Osteoblast (primary cell): ENCODE data around the gene SORCS3. TPM values are rescaled to one million over a fixed set of nuclear protein-coding genes. Genes with fewer than 3 reads are reported as not detected.

Experiments
- DNase-seq: peaks from one replicate; pipeline ENCODE4 v3.0.0; 2011; ENCODE audit warnings: low spot score, mixed read lengths; ENCODE audit not compliant: insufficient read length; ENCODE audit errors: missing footprints
- H2AFZ ChIP-seq: 2 replicates; pipeline ENCODE4 v1.6.0; 2011; ENCODE audit warnings: mild to moderate bottlenecking, low read length
- H3K27ac ChIP-seq: 2 replicates; pipeline ENCODE4 v1.5.1; 2011; ENCODE audit warnings: mild to moderate bottlenecking, low read depth, low read length, moderate library complexity
- H3K27me3 ChIP-seq: 2 replicates; pipeline ENCODE4 v1.6.0; 2012; ENCODE audit warnings: mild to moderate bottlenecking, control low read depth, inconsistent platforms, low read length, moderate library complexity; ENCODE audit not compliant: insufficient read depth
- H3K36me3 ChIP-seq: 2 replicates; pipeline ENCODE4 v1.5.1; 2011; ENCODE audit warnings: mild to moderate bottlenecking, low read length, control low read depth, moderate library complexity; ENCODE audit not compliant: insufficient read depth
- H3K4me1 ChIP-seq: 2 replicates; pipeline ENCODE4 v1.5.1; 2011; ENCODE audit warnings: mild to moderate bottlenecking, low read length, control low read depth, moderate library complexity; ENCODE audit not compliant: insufficient read depth
- H3K4me2 ChIP-seq: 2 replicates; pipeline ENCODE4 v1.6.0; 2011; ENCODE audit warnings: mild to moderate bottlenecking, low read length; ENCODE audit not compliant: insufficient read depth
- H3K4me3 ChIP-seq: fragments of 200-600 bp; sonication (generic); 3 replicates; pipeline ENCODE4 v1.5.1; 2012; ENCODE audit warnings: mild to moderate bottlenecking, low read length, inconsistent platforms; ENCODE audit not compliant: insufficient read depth
- H3K79me2 ChIP-seq: 2 replicates; pipeline ENCODE4 v1.6.0; 2012; ENCODE audit warnings: mild to moderate bottlenecking, low read length, control low read depth, inconsistent platforms; ENCODE audit not compliant: insufficient read depth
- H3K9me3 ChIP-seq: 2 replicates; pipeline ENCODE4 v1.5.1; 2011; ENCODE audit warnings: low read depth, low read length, control low read depth
- H4K20me1 ChIP-seq: 2 replicates; pipeline ENCODE4 v1.6.0; 2012; ENCODE audit warnings: mild to moderate bottlenecking, low read length, control low read depth; ENCODE audit not compliant: insufficient read depth
- total RNA-seq: library from RNA; depleted of rRNA; stranded (reverse); fragments of >200 nt; gene quantifications from 2 replicates; pipeline ENCODE4 v1.2.3, GENCODE V29; 2012
- TF ChIP-seq, protein P1 (sequence below): IDR thresholded peaks from 2 replicates; pipeline ENCODE4 v1.5.1; 2011; ENCODE audit warnings: mild to moderate bottlenecking, low read depth, low read length, moderate library complexity; ENCODE audit errors: extremely low read depth

Gene SORCS3
- total RNA-seq, 1 donor: not detected

DNA sequence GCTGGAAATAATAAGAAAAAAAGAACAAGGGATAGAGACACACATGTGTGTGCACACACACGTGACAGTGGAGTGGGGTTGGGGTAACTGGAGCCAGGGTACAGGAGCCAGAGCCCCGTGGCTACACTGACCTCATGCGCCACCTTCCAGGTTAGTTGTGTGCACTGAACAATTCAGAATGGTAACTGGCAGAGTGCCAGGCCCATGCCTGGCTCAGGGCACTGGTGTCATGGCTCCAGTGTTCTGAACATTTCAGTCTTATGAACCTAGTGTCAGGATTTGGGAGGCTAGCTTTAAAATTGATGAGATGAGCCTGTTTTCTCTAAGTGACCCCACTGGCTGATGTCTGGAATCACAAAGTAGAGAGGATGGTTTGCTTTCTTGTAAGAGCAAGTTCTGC lies 269.6 kb downstream of the SORCS3 start:
- no peak overlapping the region for H3K4me2 ChIP-seq
- no peaks in the 10 kb centered on the region for H3K79me2 ChIP-seq
- H4K20me1 ChIP-seq: no peaks in the 10 kb centered on the region
- H3K4me3 ChIP-seq: no peak overlapping the region
- TF ChIP-seq, protein P1, sequence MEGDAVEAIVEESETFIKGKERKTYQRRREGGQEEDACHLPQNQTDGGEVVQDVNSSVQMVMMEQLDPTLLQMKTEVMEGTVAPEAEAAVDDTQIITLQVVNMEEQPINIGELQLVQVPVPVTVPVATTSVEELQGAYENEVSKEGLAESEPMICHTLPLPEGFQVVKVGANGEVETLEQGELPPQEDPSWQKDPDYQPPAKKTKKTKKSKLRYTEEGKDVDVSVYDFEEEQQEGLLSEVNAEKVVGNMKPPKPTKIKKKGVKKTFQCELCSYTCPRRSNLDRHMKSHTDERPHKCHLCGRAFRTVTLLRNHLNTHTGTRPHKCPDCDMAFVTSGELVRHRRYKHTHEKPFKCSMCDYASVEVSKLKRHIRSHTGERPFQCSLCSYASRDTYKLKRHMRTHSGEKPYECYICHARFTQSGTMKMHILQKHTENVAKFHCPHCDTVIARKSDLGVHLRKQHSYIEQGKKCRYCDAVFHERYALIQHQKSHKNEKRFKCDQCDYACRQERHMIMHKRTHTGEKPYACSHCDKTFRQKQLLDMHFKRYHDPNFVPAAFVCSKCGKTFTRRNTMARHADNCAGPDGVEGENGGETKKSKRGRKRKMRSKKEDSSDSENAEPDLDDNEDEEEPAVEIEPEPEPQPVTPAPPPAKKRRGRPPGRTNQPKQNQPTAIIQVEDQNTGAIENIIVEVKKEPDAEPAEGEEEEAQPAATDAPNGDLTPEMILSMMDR: no peak
- H2AFZ ChIP-seq: no peak overlapping the region
- no peak for DNase-seq
- no peaks in the 10 kb centered on the region for H3K36me3 ChIP-seq
- H3K4me1 ChIP-seq: no peaks in the 10 kb centered on the region
- no peak overlapping the region for H3K27ac ChIP-seq
- H3K27me3 ChIP-seq: no peaks in the 10 kb centered on the region
- no peaks in the 10 kb centered on the region for H3K9me3 ChIP-seq

- no peak overlapping the region for H3K27ac ChIP-seq
- no peaks in the 10 kb centered on the region for H3K79me2 ChIP-seq
- no peaks in the 10 kb centered on the region for H3K9me3 ChIP-seq
- H3K4me1 ChIP-seq: no peaks in the 10 kb centered on the region
- DNase-seq: no peak
- no peak overlapping the region for H2AFZ ChIP-seq
- H3K27me3 ChIP-seq: no peaks in the 10 kb centered on the region
- H3K36me3 ChIP-seq: no peaks in the 10 kb centered on the region
- H3K4me3 ChIP-seq: no peak overlapping the region
- H3K4me2 ChIP-seq: no peak overlapping the region
- H4K20me1 ChIP-seq: no peaks in the 10 kb centered on the region
- TF ChIP-seq, protein P1: no peak
These were observed 272.3 kb downstream of the SORCS3 start for GRCh38 chr10:104913390-104913789.

- no peak overlapping the region for H3K27ac ChIP-seq
- no peaks in the 10 kb centered on the region for H3K36me3 ChIP-seq
- H3K27me3 ChIP-seq: no peaks in the 10 kb centered on the region
- no peaks in the 10 kb centered on the region for H3K4me1 ChIP-seq
- no peaks in the 10 kb centered on the region for H3K79me2 ChIP-seq
- H3K4me3 ChIP-seq: no peak overlapping the region
- H3K9me3 ChIP-seq: no peaks in the 10 kb centered on the region
- TF ChIP-seq, protein P1: no peak
- no peak overlapping the region for H2AFZ ChIP-seq
- no peak overlapping the region for H3K4me2 ChIP-seq
- no peaks in the 10 kb centered on the region for H4K20me1 ChIP-seq
- no peak for DNase-seq
These were observed 279.4 kb downstream of the SORCS3 start for GRCh38 chr10:104920476-104920875.

- no peak for DNase-seq
- TF ChIP-seq, protein P1: no peak
- Histone ChIP-seq H3K4me1 (no peaks in the 10 kb centered on the region), H3K27me3 (no peaks in the 10 kb centered on the region), H3K36me3 (no peaks in the 10 kb centered on the region), H3K9me3 (no peaks in the 10 kb centered on the region), H2AFZ (no peak overlapping the region), H3K79me2 (no peaks in the 10 kb centered on the region), H3K27ac (no peak overlapping the region), H3K4me2 (no peak overlapping the region), H3K4me3 (no peak overlapping the region), H4K20me1 (no peaks in the 10 kb centered on the region)
These were observed 280.7 kb downstream of the SORCS3 start for GRCh38 chr10:104921763-104922162.
